HG03025 (cell line): Measurements from ENCODE around the gene NCAPD3.
"Not testable (repeated sequence)": the region's sequence is repeated elsewhere in the genome, so short reads cannot be mapped to it uniquely, and the experiment has no call there.

ENCODE experiments used
- ATAC-seq: cut with Tn5 transposase; IDR thresholded peaks from one replicate; pipeline ENCODE4 v1.9.1; 2021; ENCODE audit warnings: mild to moderate bottlenecking, moderate library complexity; ENCODE audit not compliant: unreplicated experiment, low FRiP score

The NCAPD3 gene

DNA sequence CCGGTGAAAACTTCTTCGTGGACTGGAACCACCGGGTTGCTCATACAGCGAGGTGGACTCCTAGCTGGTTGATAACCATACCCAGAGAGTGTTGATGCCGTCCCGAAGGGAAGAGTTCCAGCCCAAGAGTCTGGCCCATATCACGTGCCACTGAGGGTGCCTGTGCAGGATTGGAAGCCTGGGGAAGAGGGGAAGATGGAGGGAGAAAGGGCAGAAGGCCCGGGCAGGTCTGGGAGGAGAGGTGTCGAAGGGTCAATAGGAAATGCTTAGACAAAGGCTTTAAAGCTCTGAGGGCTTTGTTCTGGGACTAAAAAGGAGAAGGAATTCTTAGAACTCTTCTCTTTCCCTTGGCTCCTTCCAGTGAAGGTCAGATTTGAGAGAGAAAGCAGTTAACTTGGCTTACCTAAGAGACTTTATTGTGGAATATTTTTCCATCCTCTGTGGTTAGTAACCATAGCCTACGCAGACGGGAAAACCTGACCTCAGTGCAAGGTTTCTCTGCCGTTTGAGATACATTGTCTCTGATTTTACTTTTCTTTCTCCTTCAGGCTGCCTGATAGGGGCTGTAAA, 84.4 kb downstream of the NCAPD3 start:
- no peak for ATAC-seq

DNA sequence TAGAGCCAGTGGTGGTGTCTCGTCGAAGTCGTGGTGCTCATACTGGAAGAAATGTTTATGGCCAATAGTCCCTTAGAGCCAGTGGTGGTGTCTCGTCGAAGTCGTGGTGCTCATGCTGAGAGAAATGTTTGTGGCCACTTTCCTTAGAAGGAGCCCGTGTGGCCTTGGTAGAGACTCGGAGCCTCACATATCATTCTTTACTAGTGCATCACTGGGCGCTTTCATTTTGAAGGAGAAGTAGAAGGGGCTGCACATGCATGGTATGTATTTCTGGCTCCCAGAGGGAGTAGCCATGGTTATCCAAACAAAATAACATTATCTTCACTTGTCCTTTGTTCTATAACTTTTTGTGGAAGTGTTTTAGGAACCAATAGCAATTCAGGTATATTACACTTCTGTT, 85.4 kb downstream of the NCAPD3 start:
- no peak for ATAC-seq

DNA sequence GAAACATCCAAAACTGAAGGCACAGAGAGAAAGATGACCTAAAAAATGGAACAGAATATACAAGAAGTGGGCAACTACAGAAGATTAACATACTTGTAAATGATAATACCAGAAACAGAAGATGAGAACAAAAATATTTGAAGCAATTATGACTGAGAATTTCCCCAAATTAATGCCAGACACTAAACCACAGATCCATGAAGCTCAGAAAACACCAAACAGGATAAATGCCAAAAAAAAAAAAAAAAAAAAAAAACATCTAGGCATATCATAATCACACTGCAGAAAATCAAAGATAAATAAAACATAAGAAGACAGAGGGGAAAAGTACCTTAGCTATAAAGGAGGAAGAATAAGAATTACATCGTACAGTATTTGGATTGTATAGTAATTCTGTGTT, 89.6 kb downstream of the NCAPD3 start:
- no peak for ATAC-seq

DNA sequence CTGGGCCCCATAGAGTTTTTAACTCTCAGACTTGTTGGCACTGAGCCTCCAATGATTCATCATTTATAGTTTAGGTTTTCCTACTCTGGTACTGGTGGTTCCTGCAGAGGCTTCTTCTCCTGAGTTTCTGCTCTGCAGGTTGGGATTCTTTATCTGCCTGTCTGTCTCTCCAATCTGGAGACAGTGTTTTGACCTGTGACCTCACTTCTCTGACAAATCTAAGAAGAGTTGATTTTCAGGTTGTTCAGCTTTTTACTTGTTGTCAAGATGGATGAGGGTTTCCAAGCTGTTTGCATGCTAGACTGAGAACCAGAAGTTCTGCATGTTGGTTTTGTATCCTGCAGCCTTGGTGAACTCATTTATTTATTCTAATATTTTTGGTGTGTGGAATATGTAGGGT, 91.0 kb downstream of the NCAPD3 start:
- ATAC-seq, result no peak

DNA sequence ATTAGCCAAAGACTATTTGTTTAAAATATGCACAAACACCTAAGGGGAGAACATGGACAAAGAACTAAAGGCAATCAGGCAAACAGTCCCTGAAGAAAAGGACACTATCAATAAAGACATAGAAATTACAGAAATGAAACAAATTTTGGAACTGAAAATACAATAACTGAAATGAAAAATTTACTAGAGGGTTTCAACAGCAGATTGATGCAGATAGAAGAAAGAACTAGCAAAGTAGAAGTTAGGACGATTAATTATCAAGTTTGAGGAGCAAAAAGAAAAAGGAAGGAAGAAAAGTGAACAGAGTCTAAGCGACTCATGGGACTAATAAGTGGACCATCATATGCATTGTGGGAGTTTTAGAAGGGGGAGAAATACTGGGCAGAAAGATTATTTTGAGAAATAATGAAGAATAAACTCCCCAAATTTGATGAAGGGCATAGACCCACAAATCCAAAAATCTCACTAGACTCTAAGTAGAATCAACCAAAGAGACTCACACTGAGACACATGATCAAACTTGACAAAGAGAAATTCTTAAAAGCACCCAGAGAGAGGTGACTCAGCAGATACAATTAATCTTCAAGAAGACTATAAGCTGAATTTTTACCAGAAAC, 92.0 kb downstream of the NCAPD3 start:
- no peak for ATAC-seq

DNA sequence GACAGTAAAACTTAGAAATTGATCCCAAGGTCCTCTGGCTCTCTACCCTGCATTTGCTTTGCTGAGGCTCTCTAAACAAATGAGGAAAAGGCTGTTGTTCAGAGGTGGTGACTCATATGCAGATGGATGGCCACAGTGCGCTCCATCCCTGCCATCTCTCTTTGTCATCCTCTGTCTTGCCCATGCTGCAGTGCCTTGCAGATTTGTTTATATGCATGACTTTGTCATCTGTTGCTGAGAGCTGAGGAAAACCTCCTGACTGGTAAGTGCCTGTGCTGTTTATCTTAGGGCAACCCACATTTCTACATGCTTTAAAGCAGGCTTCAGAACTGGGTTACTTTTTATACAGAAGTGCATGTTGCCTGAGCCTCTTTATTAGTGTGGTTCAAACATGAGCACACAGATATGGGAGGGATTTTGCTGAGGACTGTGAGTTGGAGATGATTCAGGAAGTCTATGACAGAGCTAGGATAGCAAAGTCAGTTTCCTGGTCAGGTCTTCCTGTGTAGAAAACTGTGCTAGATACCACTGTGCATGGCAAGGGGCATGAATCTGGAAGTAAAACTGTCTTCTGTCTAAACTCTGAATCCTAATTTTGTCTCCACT, 97.4 kb downstream of the NCAPD3 start:
- ATAC-seq, result no peak

DNA sequence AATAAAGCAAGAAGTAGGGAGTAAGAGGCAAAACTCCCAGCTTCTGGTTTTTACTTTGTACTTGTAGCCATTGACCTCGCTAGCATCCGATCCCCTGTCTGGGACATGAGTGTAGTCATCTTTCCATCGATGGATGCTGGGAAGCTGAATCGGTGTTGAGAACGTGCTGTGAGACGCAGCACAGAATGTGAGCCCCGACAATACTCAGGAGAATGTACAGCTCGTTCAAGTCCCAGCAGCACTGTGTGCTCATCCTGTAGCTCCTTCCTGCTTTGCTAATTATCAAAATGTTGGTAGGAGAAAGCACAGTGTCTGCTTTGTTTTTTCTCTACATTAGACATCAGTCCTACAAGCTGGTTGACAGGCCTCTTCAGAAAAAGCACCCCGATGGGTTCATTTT, 98.3 kb downstream of the NCAPD3 start:
- no peak for ATAC-seq

DNA sequence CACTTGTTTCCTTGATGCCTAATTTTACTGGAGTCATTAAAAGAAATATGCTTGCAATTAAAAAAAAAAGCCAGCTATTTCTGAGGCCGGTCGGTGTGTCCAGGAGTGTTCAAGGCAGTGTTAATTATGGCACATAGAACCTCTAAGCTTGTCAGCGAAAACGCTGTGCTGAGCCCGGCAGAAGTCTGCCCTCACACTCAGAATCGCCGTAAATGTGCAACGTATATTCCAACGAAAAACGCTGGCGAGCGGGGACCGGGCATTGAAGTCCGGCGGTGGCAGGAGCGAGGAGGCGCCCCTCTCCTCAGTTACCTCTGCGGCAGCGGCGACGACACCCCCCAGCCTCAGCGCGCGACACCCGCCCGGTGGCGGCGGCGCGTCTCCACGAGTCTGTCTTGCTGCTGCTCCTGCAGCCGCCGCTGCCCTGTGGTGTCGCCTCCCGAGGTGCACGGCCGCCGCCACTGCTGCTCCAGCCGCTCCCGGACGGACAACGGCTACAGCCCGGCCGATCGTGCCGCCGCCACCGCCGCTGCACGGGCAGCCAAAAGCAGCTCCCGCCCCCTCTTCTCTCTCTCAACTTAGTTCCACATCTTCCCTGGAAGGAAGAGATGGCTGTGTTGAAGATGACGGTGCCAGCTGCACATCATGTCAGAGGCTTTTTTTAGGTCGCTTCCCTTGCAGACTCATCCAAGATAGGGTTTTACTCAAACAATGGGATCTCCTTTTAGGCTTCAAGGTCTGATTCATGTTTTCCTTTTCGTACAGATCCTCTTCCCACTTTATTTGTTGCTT, 98.9 kb downstream of the NCAPD3 start:
- no peak for ATAC-seq

DNA sequence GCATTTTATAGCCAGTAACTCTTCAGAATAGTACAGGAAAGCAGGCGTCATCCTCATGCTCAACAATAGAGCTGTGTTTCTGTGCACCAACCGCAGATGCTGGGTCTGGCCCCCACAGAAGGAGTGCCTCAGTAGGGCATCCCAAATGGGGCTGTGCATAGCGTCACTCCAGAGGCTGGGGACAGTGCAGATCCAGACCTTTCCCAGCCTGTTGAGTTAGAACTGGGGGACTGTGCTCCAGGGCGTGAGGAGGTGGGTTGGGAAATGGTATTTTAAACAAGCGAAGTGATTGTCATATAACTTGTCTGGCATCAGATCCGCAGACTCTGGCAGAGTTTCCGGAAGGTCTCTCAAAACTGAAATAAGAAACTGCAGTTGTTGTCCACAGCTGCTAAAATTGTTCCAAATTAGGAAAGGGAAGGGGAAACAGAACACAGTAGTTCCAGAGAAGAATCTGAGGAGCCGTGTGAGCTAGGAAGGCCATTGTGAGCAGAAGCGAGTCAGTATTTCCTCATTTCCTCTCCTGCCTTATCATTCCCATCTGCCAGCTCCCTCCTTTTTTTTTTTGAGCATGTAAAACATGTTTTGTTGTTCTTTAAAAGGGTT, 102.7 kb downstream of the NCAPD3 start:
- no peak for ATAC-seq

DNA sequence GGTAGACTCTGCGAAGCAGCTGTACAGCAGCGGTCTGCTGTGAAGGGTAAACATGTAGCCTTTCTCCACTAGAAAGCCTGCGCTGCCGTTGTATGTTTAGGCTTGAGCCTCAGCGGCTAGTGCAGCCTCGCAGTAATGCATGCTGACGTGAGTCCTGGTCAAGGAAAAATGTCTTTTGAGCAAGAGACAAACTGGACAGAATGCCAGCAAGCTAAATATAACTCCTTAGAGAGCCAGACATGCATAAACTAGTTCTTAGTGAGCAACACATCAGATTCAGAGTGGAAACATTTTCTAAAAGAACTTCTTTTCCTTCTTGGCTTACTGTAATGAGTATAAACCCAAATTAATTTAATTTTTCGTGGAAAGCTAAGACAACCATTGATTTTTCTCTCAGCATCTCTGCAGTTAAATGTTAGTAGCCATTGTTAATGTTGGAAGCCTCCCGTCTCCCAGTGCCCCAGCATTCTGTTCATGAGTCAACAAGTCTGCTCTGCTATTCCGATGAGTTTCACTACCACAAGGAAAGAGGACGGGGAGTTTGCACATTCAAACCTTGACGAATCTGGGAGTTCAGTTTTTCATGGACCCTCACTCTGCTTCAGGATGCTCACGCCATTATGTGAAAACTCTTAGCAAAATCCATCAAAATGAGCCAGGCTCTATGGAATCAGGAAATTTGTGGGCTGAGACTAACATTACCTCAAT, 103.5 kb downstream of the NCAPD3 start:
- ATAC-seq, result no peak

DNA sequence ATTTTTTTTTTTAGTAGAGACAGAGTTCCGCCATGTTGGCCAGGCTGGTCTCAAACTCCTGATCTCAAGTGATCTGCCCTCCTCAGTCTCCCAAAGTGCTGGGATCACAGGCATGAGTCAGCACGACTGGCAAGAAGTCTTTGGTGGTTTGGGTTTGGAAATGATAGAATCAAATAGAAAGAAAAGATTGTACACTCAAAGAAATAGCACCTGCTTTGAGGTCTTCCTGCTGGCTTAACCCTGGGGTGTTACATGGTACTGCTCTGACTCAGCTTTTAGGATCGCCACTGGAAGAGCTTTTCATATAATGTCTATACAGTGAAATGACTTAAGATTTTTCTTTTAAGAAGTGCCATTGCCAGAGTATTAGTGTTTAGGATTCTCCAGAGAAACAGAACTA, 104.7 kb downstream of the NCAPD3 start:
- ATAC-seq, result no peak

DNA sequence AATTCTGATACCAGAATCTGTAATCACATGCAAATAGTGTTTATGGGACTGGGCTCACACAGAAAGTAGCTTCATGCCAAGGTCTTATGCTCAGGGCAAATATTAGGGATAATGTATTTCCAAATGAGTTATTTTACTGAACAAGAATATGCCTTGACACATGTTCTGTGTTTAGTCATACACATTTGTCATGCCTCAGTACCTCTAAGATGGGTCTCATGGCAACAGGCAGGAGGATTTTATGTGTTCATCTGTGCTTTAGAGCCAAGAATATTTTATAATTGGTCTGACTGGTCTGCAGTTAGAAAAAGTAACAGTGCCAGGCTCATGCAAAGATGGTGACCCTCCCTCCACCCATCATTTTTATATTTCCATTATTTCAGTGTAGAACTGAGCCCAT, 105.8 kb downstream of the NCAPD3 start:
- no peak for ATAC-seq

DNA sequence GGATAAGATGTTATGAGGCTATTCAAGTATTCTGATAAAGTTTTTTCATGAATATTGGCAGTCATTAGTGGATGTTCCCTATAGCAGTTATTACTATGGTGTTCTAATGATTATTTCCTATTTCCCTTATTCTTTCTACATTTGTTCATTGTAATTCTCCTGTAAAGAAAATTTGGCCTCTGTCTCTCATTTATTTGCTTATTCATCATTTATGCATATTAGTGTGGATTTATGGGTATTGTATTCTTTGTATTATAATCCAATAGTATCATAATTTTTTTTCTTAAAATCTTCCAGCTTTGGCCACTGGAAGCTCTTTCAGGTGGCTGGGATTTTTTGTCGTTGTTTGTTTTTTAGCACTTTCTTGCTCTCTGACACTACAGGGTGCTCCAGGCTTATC, 107.6 kb downstream of the NCAPD3 start:
- ATAC-seq, result no peak

DNA sequence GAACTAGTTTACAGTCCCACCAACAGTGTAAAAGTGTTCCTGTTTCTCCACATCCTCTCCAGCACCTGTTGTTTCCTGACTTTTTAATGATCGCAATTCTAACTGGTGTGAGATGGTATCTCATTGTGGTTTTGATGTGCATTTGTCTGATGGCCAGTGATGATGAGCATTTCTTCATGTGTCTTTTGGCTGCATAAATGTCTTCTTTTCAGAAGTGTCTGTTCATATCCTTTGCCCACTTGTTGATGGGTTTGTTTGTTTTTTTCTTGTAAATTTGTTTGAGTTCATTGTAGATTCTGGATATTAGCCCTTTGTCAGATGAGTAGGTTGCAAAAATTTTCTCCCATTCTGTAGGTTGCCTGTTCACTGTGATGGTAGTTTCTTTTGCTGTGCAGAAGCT, 110.0 kb downstream of the NCAPD3 start:
- ATAC-seq, result not testable (repeated sequence)

DNA sequence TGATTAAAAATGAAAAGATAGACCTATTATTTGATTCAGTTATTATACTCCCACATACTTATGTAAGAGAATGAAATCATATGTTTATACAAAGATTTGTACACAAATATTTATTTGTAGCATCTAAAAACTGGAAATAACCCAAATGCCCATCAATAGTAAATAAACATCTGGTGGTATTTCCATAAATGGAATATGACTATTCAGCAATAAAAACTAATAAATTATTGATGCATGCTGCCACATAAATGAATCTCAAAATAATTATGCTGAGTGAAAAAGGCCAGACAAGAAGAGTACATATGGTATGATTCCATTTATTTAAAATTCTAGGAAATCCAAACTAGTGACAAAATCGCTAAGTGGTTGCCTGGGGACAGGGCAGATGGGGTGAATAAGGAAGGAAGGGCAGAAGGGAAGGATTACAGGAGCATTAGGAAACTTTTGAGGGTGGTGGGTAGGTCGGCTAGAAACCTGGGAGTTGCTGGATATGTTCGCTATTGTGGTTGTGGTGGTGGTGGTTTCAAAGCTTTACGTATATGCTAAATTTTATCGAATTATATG, 113.4 kb downstream of the NCAPD3 start:
- ATAC-seq, result no peak
